Esophagus muscularis mucosa (tissue), 3 donors: ENCODE results near the gene UQCRH.
"Not testable (repeated sequence)": the region's sequence is repeated elsewhere in the genome, so short reads cannot be mapped to it uniquely, and the experiment has no call there.

Experiments used
- POLR2A ChIP-seq: fragments of 450-650 bp; IDR thresholded peaks from one replicate; pipeline ENCODE4 v1.6.1; 2017; ENCODE audit warnings: antibody characterized with exemption, moderate library complexity, mild to moderate bottlenecking, low read depth
- TF ChIP-seq, protein P1 (sequence below), 3 experiments: fragments of 200-600 bp in 2 of 3; fragments of 450-650 bp in 1 of 3; sonication (generic) in 2 of 3; IDR thresholded peaks; one replicate each; pipeline ENCODE4 v1.5.1; 2017 to 2019; ENCODE audit warnings: antibody characterized with exemption in 3 of 3, mild to moderate bottlenecking in 2 of 3, moderate library complexity in 1 of 3

DNA sequence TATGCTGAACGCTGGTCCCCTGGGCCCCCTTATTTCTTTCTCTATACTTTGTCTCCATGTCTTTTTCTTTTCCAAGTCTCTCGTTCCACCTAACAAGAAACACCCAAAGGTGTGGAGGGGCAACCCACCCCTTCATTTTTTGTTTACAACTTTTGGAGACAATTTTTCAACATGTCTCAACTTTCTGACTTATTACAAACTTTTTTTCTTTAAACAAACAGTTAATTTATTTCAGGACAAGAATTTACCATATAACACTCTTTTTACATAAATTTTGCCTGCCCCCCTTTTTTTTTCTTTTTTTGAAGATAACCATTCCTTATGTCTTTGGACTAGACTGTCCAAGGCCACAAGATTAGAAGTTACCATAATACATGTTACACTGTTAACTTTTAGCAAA, 26.9 kb downstream of the UQCRH start:
- TF ChIP-seq, protein P1, sequence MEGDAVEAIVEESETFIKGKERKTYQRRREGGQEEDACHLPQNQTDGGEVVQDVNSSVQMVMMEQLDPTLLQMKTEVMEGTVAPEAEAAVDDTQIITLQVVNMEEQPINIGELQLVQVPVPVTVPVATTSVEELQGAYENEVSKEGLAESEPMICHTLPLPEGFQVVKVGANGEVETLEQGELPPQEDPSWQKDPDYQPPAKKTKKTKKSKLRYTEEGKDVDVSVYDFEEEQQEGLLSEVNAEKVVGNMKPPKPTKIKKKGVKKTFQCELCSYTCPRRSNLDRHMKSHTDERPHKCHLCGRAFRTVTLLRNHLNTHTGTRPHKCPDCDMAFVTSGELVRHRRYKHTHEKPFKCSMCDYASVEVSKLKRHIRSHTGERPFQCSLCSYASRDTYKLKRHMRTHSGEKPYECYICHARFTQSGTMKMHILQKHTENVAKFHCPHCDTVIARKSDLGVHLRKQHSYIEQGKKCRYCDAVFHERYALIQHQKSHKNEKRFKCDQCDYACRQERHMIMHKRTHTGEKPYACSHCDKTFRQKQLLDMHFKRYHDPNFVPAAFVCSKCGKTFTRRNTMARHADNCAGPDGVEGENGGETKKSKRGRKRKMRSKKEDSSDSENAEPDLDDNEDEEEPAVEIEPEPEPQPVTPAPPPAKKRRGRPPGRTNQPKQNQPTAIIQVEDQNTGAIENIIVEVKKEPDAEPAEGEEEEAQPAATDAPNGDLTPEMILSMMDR (IDR thresholded peaks at IDR 0.05), result not testable (repeated sequence)
- TF ChIP-seq POLR2A, result not testable (repeated sequence)
